T-helper 2 cell treated with Interferon-gamma antibody and Interleukin-4, amounts not matched to agents 100 ng/mL and 5 ng/mL, for 36 hours (primary cell): ENCODE data around the gene RAG1. TPM values are rescaled to one million over a fixed set of nuclear protein-coding genes. Genes with fewer than 3 reads are reported as not detected.

Source experiments
- intact Hi-C: fragments of 100-400 bp; cut with micrococcal nuclease; formaldehyde crosslinking; loops from one replicate; pipeline ENCODE4 v1.15.1; 2023
- total RNA-seq: library from RNA; stranded (reverse); gene quantifications from 2 replicates; pipeline ENCODE4 v1.2.3, GENCODE V29; 2022

Gene RAG1
- total RNA-seq, 1 donor from 2014 or later = 0.09 TPM

- intact Hi-C loops = no loop called here
These were observed 59.7 kb downstream of the RAG1 start for GRCh38 chr11:36627471-36627870.

- intact Hi-C loops = no loop called here
These were observed 60.3 kb downstream of the RAG1 start for GRCh38 chr11:36628141-36628540.

- intact Hi-C loops = no loop called here
These were observed 61.0 kb downstream of the RAG1 start for GRCh38 chr11:36628765-36629244.

Other genes with a start within 250 kb of the RAG1 start
- 11.8 and 12.2 TPM in 2 replicates for gene TRAF6, start 57.7 kb upstream of the RAG1 start, total RNA-seq
- gene IFTAP, start 26.5 kb downstream of the RAG1 start, total RNA-seq = 1.6 and 1.9 TPM in 2 replicates
- not detected in 2 replicates for gene RAG2, start 30.2 kb downstream of the RAG1 start, total RNA-seq